Right kidney (tissue), 1 donor: ENCODE measurements around the gene GRIN2A.

Experiments used
- DNase-seq: peaks from one replicate; pipeline ENCODE4 v3.0.0-alpha.2; 2016

GRIN2A gene

DNA sequence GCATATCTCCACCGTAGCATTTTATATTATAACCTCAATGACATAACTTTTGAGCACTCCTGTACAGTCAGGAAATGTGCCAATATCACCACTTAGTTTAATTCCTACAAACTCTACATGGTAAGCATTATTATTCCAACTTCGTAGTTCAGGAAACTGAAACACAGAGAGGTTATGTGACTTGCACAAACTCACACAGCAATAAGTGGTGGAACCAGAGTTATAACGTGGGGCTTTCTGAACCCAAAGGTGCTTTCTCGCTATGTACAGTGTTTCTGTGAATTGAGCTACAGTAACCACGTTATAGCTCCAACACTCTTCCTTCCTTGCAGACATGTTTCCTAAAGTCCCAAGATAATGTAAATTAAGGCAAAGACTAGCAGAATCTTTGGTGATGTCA, 330.2 kb downstream of the GRIN2A start:
- no peak for DNase-seq

- DNase-seq = no peak
Observed at GRCh38 chr16:9850817-9851216, 331.4 kb downstream of the GRIN2A start.

DNA sequence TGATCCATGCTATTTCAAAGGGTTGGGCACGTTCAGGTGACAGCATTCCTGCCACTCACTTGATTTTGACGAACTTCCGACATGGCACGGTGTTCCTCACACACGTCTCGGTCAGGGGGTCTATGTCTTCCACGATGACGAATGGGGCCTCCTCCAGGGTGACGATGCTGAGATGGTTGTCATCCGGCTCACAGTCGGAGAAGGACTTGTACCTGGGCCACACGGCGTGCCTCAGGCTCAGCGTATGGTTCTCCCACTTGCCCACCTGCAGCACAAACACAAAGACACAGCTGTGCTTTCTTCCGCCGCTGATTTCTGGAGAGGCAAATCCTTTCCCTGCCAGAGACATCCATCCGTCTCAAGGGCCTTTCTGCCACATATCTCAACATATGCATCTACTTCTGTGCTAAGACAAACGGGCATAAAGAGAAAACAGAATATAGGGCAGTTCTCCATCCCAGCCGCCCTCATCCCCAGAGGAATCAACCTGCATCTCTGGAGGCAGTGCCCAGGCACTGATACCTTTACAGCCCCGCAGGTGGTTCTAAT, 332.5 kb downstream of the GRIN2A start:
- no peak for DNase-seq

- DNase-seq = no peak
Observed at GRCh38 chr16:9847146-9847545, 335.1 kb downstream of the GRIN2A start.

GRCh38 chr16:9846362-9847099, 335.7 kb downstream of the GRIN2A start:
- no peak for DNase-seq

DNA sequence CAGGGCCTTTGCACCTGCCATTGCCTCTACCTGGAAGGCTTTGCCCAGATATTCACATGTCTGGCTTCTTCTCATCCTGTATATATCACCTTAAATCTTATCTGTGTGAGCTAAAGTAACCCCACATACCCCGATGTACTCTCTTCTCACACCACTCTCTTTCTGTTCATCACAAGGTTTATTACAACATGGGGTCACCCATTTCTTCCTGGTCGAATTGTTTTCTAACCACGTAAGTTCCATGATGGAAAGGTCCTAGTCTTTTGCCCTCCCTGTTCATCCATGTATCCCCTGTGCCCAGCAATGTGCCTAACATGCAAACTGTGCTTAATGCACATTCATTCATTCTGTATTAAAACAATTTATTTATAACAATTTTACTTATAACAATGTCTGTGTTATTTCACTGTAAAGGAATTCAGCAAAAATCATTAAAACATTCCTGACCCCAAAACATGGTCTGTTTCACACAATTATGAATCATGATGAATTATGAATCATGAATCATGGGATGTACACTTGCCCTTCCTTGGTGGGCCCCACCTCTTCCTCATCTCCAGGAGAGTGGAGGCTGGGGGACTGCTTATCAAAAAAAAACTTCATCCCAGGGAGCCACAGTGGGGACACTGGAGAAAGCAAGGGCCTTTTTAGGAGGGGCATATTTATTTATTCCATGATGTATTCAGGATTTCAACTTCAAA, 336.4 kb downstream of the GRIN2A start:
- DNase-seq = no peak

DNA sequence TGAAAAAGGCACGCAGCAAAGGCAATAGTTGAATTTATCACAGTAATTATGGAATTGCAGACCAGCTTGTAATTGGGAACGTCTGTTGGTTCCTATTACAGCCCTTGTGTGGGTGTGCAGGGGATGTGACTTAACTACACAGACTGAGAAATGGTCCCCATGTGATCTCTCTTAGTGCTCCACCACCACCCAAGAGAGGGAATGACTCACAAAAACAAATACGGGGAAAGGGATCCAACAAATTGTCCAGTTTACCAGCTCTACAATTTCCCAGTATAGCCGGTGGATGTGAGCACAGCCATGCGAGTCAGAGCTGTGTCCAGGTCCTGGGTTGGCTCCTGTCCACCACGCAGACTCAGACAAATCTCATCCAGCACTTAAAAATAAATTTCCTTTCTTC, 337.9 kb downstream of the GRIN2A start:
- DNase-seq = no peak

GRCh38 chr16:9843424-9844018, 338.7 kb downstream of the GRIN2A start:
- no peak for DNase-seq

DNA sequence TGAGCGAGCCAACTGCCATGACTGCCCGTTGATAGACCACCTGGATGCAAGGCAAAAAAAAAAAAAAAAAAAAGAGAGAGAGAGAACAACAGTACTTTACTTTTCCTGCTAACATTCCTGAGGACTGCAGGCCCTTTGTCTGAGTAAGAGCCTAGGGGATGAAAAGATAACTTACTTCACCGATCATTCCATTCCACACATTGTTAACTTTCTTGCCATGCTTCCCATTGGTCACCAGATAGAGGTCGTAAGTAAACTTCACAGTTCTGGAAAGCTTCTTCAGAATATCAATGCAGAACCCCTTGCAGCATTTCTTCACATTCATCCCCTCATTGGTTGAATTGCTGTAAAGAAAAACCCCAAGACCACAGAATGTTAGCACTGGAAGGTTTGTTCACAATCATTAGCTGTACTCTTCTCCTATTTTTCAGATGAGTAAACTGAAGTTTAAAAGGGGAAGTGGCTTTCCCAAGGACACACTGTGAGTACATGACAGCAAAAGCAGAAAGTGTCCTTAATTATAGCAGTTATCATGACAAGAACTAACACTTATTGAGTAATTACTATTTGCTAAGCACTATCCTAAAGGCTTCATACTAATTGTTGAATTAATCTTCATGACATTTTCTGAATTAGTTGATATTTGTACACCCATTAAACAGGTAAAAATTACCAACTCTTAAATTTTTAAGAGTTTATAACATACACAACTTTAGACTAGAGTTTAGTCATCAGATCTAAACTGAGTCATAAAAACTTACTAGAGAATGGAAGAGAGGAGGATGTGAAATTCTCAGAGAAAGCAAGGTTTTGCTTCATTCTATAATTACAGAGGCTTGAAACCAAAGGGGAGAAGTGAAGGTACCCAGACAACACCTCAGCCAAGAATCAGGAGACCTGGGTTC, 341.2 kb downstream of the GRIN2A start:
- DNase-seq = no peak

GRCh38 chr16:9837481-9837880, 344.7 kb downstream of the GRIN2A start:
- no peak for DNase-seq

GRCh38 chr16:9836118-9836736, 346.0 kb downstream of the GRIN2A start:
- DNase-seq = peak; percentile 15

GRCh38 chr16:9827062-9827752, 355.0 kb downstream of the GRIN2A start:
- no peak for DNase-seq

GRCh38 chr16:9826656-9827055, 355.6 kb downstream of the GRIN2A start:
- no peak for DNase-seq

GRCh38 chr16:9824200-9825068, 357.8 kb downstream of the GRIN2A start:
- no peak for DNase-seq

DNA sequence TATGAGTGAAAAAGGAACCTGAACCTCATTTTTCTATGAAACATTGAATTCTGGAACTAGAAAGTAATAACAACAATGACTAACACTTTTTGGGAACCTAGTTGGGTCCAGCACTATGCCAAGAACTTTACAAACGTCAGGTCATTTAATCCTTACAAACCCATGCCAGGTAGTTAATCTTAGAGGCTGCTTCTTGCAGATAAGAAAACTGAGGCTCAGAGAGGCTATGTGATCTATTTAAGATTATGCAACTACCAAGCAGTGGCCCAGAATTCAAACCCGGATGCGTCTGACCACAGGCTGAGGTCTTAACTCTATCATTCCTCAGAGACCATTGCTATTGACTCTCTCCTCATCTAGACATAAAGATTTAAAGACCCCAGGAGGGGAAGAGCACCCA, 358.7 kb downstream of the GRIN2A start:
- DNase-seq = no peak

DNA sequence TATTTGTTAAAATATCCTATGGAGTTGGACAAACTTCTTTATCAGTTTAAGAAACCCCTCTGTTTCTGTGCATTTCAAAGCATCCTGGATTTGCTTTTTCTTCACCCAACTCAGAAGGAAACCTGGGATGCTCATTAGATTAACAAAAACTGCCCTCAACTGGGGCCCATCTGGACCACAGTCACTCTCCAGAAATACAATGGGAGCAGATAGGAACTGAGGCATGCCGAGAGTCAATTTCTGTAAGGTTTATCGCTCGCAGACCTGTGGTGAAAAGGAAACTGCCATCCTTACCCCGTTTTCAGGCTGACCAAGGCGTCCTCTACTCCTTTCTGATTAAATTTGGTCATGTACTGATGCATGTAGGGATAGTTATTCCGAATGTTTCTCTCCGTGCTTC, 360.3 kb downstream of the GRIN2A start:
- DNase-seq = no peak

DNA sequence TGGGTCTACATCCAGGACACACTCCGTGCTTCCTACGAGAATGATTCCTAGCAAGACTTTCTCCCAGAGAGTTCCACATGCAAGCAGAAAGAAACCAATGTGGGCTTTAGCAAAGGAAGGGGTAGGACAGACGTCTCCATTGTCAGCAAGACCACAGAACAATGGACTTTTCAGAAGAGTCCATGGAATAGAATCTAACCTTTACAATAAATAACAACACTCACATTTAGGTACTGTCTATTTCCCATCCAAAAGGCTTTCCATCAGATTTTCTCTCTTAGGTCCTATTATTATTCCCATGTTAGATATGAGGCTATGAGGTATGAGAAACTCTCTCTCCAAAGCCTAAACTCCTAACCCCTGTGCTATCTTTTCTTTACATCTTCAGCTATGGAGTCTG, 360.9 kb downstream of the GRIN2A start:
- DNase-seq = no peak

DNA sequence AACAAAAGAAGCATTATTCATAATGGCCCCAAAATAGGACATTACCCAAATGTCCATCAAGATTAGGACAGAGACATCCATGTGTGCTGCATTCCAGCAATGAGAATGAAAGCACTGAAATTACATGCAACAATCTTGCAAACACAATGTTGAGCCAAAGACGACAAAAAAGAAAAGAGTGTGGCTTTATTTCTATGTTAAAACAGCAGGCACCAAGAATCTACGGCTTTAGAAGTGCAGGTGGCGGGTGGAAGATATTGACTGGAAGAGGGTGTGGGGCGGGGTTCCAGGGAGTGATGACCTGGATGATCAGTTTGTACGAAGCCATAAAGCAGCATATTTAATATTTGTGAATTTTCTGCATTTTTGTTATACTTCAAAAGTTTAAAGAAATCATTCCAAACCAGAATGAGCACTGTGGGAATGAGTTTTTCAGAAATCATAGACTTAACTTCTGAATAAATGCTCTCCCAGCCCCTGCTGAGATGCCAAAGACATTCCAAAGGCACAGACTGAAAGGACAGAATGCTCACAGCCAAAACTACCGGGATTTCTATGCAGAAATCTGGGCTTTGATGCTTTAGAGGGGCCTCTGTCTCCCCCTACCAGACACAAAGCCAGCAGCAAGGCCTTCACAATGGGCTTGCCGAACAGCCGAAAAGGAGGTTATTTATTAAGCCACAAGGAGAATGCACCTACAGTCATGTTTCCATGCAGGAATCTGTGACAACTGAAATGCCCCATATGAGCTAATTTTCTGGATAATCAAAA, 361.6 kb downstream of the GRIN2A start:
- peak; percentile 12 for DNase-seq

DNA sequence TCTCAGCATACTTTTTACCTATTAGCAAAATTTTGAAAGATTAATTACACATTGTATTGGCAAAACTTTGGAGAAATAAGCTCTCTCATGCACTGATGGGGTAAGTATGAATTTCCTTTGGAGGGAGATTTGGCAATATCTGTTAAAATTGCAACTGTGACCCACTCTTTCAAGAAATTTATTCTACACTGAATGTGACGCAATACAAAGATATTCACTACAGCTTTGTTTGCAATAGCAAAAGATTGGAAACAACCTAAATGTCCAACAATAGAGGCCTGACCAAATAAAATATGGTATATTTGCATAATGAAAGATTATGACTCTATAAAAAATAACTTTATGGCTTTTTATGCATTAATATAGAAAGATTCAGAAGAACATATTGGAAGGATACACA, 363.5 kb downstream of the GRIN2A start:
- no peak for DNase-seq
